ENCODE results near the gene SMIM38.

SMIM38 gene

GRCh38 chr11:69158301-69159149, 2.8 kb downstream of the SMIM38 start:
- Histone ChIP-seq H3K9ac (ENCODE audit: low read length) (no peak overlapping the region), H3K36me3 (ENCODE audit: control insufficient read depth, insufficient read depth, low read length) (no peaks in the 10 kb centered on the region), H3K4me3 (ENCODE audit: low read length) (no peak overlapping the region), H3K9me3 (ENCODE audit: control insufficient read depth, low read length) (no peaks in the 10 kb centered on the region), H3K4me1 (ENCODE audit: control insufficient read depth, insufficient read depth, low read length) (peaks cover 13% of the 10 kb centered on the region), H3K27me3 (ENCODE audit: control insufficient read depth, insufficient read depth, low read length) (peaks cover 15% of the 10 kb centered on the region)

GRCh38 chr11:69159150-69159852, 3.6 kb downstream of the SMIM38 start:
- H3K27me3 ChIP-seq (ENCODE audit: control insufficient read depth, insufficient read depth, low read length) = peaks cover 15% of the 10 kb centered on the region
- no peak overlapping the region for H3K9ac ChIP-seq (ENCODE audit: low read length)
- H3K4me3 ChIP-seq (ENCODE audit: low read length) = no peak overlapping the region
- no peaks in the 10 kb centered on the region for H3K9me3 ChIP-seq (ENCODE audit: control insufficient read depth, low read length)
- peaks cover 13% of the 10 kb centered on the region for H3K4me1 ChIP-seq (ENCODE audit: control insufficient read depth, insufficient read depth, low read length)
- no peaks in the 10 kb centered on the region for H3K36me3 ChIP-seq (ENCODE audit: control insufficient read depth, insufficient read depth, low read length)

- peaks cover 15% of the 10 kb centered on the region for H3K27me3 ChIP-seq (ENCODE audit: control insufficient read depth, insufficient read depth, low read length)
- peaks cover 13% of the 10 kb centered on the region for H3K4me1 ChIP-seq (ENCODE audit: control insufficient read depth, insufficient read depth, low read length)
- no peak overlapping the region for H3K9ac ChIP-seq (ENCODE audit: low read length)
- no peaks in the 10 kb centered on the region for H3K36me3 ChIP-seq (ENCODE audit: control insufficient read depth, insufficient read depth, low read length)
- no peak overlapping the region for H3K4me3 ChIP-seq (ENCODE audit: low read length)
- no peaks in the 10 kb centered on the region for H3K9me3 ChIP-seq (ENCODE audit: control insufficient read depth, low read length)
These were observed 4.8 kb downstream of the SMIM38 start for GRCh38 chr11:69160296-69161116.

GRCh38 chr11:69161117-69161407, 5.3 kb downstream of the SMIM38 start:
- peaks cover 13% of the 10 kb centered on the region for H3K4me1 ChIP-seq (ENCODE audit: control insufficient read depth, insufficient read depth, low read length)
- no peak overlapping the region for H3K4me3 ChIP-seq (ENCODE audit: low read length)
- no peaks in the 10 kb centered on the region for H3K9me3 ChIP-seq (ENCODE audit: control insufficient read depth, low read length)
- H3K27me3 ChIP-seq (ENCODE audit: control insufficient read depth, insufficient read depth, low read length) = peaks cover 15% of the 10 kb centered on the region
- H3K9ac ChIP-seq (ENCODE audit: low read length) = no peak overlapping the region
- no peaks in the 10 kb centered on the region for H3K36me3 ChIP-seq (ENCODE audit: control insufficient read depth, insufficient read depth, low read length)

- Histone ChIP-seq H3K4me1 (ENCODE audit: control insufficient read depth, insufficient read depth, low read length) (peaks cover 2% of the 10 kb centered on the region), H3K36me3 (ENCODE audit: control insufficient read depth, insufficient read depth, low read length) (no peaks in the 10 kb centered on the region), H3K27me3 (ENCODE audit: control insufficient read depth, insufficient read depth, low read length) (peaks cover 7% of the 10 kb centered on the region), H3K4me3 (ENCODE audit: low read length) (no peak overlapping the region), H3K9ac (ENCODE audit: low read length) (no peak overlapping the region), H3K9me3 (ENCODE audit: control insufficient read depth, low read length) (no peaks in the 10 kb centered on the region)
These were observed 6.8 kb downstream of the SMIM38 start for GRCh38 chr11:69162505-69162904.

GRCh38 chr11:69163842-69164241, 8.1 kb downstream of the SMIM38 start:
- Histone ChIP-seq H3K4me3 (ENCODE audit: low read length) (no peak overlapping the region), H3K36me3 (ENCODE audit: control insufficient read depth, insufficient read depth, low read length) (no peaks in the 10 kb centered on the region), H3K9me3 (ENCODE audit: control insufficient read depth, low read length) (no peaks in the 10 kb centered on the region), H3K4me1 (ENCODE audit: control insufficient read depth, insufficient read depth, low read length) (no peaks in the 10 kb centered on the region), H3K27me3 (ENCODE audit: control insufficient read depth, insufficient read depth, low read length) (no peaks in the 10 kb centered on the region), H3K9ac (ENCODE audit: low read length) (no peak overlapping the region)

- Histone ChIP-seq H3K4me3 (ENCODE audit: low read length) (no peak overlapping the region), H3K4me1 (ENCODE audit: control insufficient read depth, insufficient read depth, low read length) (no peaks in the 10 kb centered on the region), H3K9me3 (ENCODE audit: control insufficient read depth, low read length) (no peaks in the 10 kb centered on the region), H3K9ac (ENCODE audit: low read length) (no peak overlapping the region), H3K36me3 (ENCODE audit: control insufficient read depth, insufficient read depth, low read length) (no peaks in the 10 kb centered on the region), H3K27me3 (ENCODE audit: control insufficient read depth, insufficient read depth, low read length) (no peaks in the 10 kb centered on the region)
These were observed 9.1 kb downstream of the SMIM38 start for GRCh38 chr11:69164824-69165223.

GRCh38 chr11:69165775-69166174, 10.0 kb downstream of the SMIM38 start:
- H3K9ac ChIP-seq (ENCODE audit: low read length) = no peak overlapping the region
- no peaks in the 10 kb centered on the region for H3K27me3 ChIP-seq (ENCODE audit: control insufficient read depth, insufficient read depth, low read length)
- no peaks in the 10 kb centered on the region for H3K9me3 ChIP-seq (ENCODE audit: control insufficient read depth, low read length)
- H3K36me3 ChIP-seq (ENCODE audit: control insufficient read depth, insufficient read depth, low read length) = no peaks in the 10 kb centered on the region
- H3K4me1 ChIP-seq (ENCODE audit: control insufficient read depth, insufficient read depth, low read length) = no peaks in the 10 kb centered on the region
- H3K4me3 ChIP-seq (ENCODE audit: low read length) = no peak overlapping the region

- H3K36me3 ChIP-seq (ENCODE audit: control insufficient read depth, insufficient read depth, low read length) = no peaks in the 10 kb centered on the region
- no peaks in the 10 kb centered on the region for H3K9me3 ChIP-seq (ENCODE audit: control insufficient read depth, low read length)
- H3K4me1 ChIP-seq (ENCODE audit: control insufficient read depth, insufficient read depth, low read length) = no peaks in the 10 kb centered on the region
- H3K4me3 ChIP-seq (ENCODE audit: low read length) = no peak overlapping the region
- H3K9ac ChIP-seq (ENCODE audit: low read length) = no peak overlapping the region
- no peaks in the 10 kb centered on the region for H3K27me3 ChIP-seq (ENCODE audit: control insufficient read depth, insufficient read depth, low read length)
These were observed 10.7 kb downstream of the SMIM38 start for GRCh38 chr11:69166218-69167115.

- Histone ChIP-seq H3K9ac (ENCODE audit: low read length) (no peak overlapping the region), H3K4me1 (ENCODE audit: control insufficient read depth, insufficient read depth, low read length) (no peaks in the 10 kb centered on the region), H3K9me3 (ENCODE audit: control insufficient read depth, low read length) (no peaks in the 10 kb centered on the region), H3K36me3 (ENCODE audit: control insufficient read depth, insufficient read depth, low read length) (no peaks in the 10 kb centered on the region), H3K4me3 (ENCODE audit: low read length) (no peak overlapping the region), H3K27me3 (ENCODE audit: control insufficient read depth, insufficient read depth, low read length) (no peaks in the 10 kb centered on the region)
These were observed 11.6 kb downstream of the SMIM38 start for GRCh38 chr11:69167130-69167915.

Data from mucosa of stomach (tissue), 1 donor.